Thymus (tissue), 11 donors: ENCODE results near the gene GPRC5B. TPM values are rescaled to one million over a fixed set of nuclear protein-coding genes. Genes with fewer than 3 reads are reported as not detected.

Experiments
- DNase-seq, 9 donors: peaks; one replicate each; pipeline ENCODE4 v3.0.0-alpha.2; 2013; ENCODE audit warnings: low spot score in 9 of 9, low read depth in 6 of 9, missing footprints in 1 of 9
- H3K27ac ChIP-seq, 2 donors: one replicate each; pipeline ENCODE4 v1.5.1; 2013; ENCODE audit warnings: control low read depth in 1 of 2, low read depth in 1 of 2, low read length in 1 of 2, mild to moderate bottlenecking in 1 of 2, moderate library complexity in 1 of 2
- H3K27me3 ChIP-seq, 2 donors: one replicate each; pipeline ENCODE4 v1.5.1; 2013; ENCODE audit warnings: low read length in 1 of 2; ENCODE audit not compliant: control insufficient read depth in 2 of 2, insufficient read depth in 1 of 2
- H3K36me3 ChIP-seq, 2 donors: one replicate each; pipeline ENCODE4 v1.5.1; 2013; ENCODE audit warnings: low read length in 1 of 2, mild to moderate bottlenecking in 1 of 2, moderate library complexity in 1 of 2; ENCODE audit not compliant: control insufficient read depth in 2 of 2, insufficient read depth in 2 of 2
- H3K4me1 ChIP-seq, 2 donors: one replicate each; pipeline ENCODE4 v1.5.1; 2013; ENCODE audit warnings: low read length in 2 of 2; ENCODE audit not compliant: control insufficient read depth in 2 of 2, insufficient read depth in 2 of 2
- H3K4me3 ChIP-seq, 2 donors: one replicate each; pipeline ENCODE4 v1.5.1; 2013; ENCODE audit warnings: low read length in 2 of 2, control low read depth in 1 of 2, mild to moderate bottlenecking in 1 of 2
- H3K9me3 ChIP-seq, 2 donors: one replicate each; pipeline ENCODE4 v1.5.1; 2013; ENCODE audit warnings: low read length in 1 of 2, mild to moderate bottlenecking in 1 of 2; ENCODE audit not compliant: control insufficient read depth in 2 of 2, insufficient read depth in 1 of 2
- WGBS: extraction: QIAGEN DNeasy Blood & Tissue Kit; methylation state at CpG from one replicate; pipeline ENCODE4 v1.1.7; 2013; 5-methylcytosine and 5-hydroxymethylcytosine counted together
- polyA plus RNA-seq: library from polyadenylated mRNA; stranded (reverse); fragments of 200-250 nt; gene quantifications from one replicate; pipeline ENCODE4 v1.2.3, GENCODE V29; 2013
- total RNA-seq: library from RNA; stranded (reverse); fragments of 120-200 nt; gene quantifications from one replicate; pipeline ENCODE4 v1.2.4, GENCODE V29; 2013
- donor health status: healthy.

GPRC5B gene
- total and polyA plus RNA-seq, 2 donors: 1.5 to 7.8 TPM

DNA sequence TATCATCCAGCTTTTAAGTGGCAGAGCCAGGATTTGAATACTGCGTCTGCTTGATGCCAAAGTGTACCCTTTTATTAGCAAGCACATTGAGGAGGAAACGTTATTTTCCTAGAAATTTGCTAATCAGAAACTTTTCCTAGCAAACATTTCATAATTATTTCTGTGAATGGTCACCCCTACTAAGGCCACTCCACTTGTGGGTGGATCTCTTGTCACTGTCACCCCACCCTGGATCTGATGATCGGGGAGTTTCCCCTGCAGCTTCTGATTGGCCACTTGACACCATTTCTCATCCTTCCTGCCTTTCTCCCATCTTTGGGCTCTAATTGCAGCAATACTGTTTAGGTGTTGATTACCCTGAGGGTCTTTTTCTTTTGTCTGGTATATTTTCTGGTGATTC, 35.9 kb downstream of the GPRC5B start:
- no peaks in the 10 kb centered on the region for H3K36me3 ChIP-seq
- 92% methylated on average over 3 of the region's 3 CpGs for WGBS
- H3K27me3 ChIP-seq: no peaks in the 10 kb centered on the region
- H3K4me1 ChIP-seq: no peaks in the 10 kb centered on the region
- no peak for DNase-seq
- no peak overlapping the region for H3K27ac ChIP-seq
- H3K4me3 ChIP-seq: no peak overlapping the region
- no peaks in the 10 kb centered on the region for H3K9me3 ChIP-seq

DNA sequence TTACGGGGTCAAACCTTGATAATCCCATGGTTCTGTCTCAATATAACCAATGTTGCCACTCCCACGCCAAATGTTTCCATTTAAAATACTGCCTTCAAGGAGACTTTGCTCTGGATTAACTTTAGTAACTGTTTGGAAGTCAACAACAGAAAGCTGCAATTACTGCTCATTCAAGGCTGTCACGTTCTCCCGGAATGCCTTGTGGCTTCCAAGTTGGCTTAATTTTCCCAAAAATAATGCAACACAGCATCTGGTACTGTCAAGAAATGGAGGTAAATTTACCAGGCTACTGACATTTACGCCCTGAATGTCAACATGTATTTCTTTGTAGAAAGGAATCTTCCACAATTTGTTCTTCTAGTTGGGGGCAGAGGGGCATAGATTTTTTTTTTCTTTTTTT, 38.2 kb downstream of the GPRC5B start:
- H3K9me3 ChIP-seq: no peaks in the 10 kb centered on the region
- 97% methylated on average over 5 of the region's 5 CpGs for WGBS

GRCh38 chr16:19844945-19845641, 39.6 kb downstream of the GPRC5B start:
- 98% methylated on average over 11 of the region's 11 CpGs for WGBS
- Histone ChIP-seq H3K27me3 (no peaks in the 10 kb centered on the region), H3K27ac (no peak overlapping the region), H3K9me3 (no peaks in the 10 kb centered on the region), H3K4me3 (no peak overlapping the region), H3K36me3 (no peaks in the 10 kb centered on the region), H3K4me1 (no peaks in the 10 kb centered on the region)
- no peak for DNase-seq

More for the DNA sequence above, 38.2 kb downstream of the GPRC5B start:
- Histone ChIP-seq H3K4me3 (no peak overlapping the region), H3K27ac (no peak overlapping the region), H3K36me3 (no peaks in the 10 kb centered on the region), H3K27me3 (no peaks in the 10 kb centered on the region), H3K4me1 (no peaks in the 10 kb centered on the region)
- no peak for DNase-seq

DNA sequence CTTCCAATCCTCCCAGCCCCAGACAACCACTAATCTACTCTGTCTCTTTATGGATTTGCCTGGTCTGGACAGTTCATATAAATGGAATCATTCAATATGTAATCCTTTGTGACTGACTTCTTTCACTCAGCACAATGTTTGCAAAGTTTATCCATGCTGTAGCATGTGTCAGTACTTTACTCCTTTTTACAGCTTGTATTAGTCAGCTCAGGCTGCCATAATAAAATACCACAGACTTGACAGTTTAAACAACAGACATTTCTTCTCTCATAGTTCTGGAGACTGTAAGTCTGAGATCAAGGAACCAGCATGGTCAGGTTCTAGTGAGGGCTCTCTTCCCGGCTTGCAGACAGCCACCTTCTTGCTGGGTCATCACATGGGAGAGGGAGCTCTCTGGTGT, 41.3 kb downstream of the GPRC5B start:
- 97% methylated on average over 1 of the region's 1 CpG for WGBS
- Histone ChIP-seq H3K27me3 (no peaks in the 10 kb centered on the region), H3K36me3 (no peaks in the 10 kb centered on the region), H3K4me3 (no peak overlapping the region), H3K9me3 (no peaks in the 10 kb centered on the region), H3K4me1 (no peaks in the 10 kb centered on the region), H3K27ac (no peak overlapping the region)
- DNase-seq: no peak

GRCh38 chr16:19842426-19843157, 42.1 kb downstream of the GPRC5B start:
- H3K27me3 ChIP-seq: no peaks in the 10 kb centered on the region
- no peak for DNase-seq
- H3K36me3 ChIP-seq: no peaks in the 10 kb centered on the region
- no peaks in the 10 kb centered on the region for H3K9me3 ChIP-seq
- H3K27ac ChIP-seq: no peak overlapping the region
- no peak overlapping the region for H3K4me3 ChIP-seq
- WGBS: 86% methylated on average over 6 of the region's 6 CpGs
- no peaks in the 10 kb centered on the region for H3K4me1 ChIP-seq

- Histone ChIP-seq H3K4me1 (no peaks in the 10 kb centered on the region), H3K36me3 (no peaks in the 10 kb centered on the region), H3K9me3 (no peaks in the 10 kb centered on the region), H3K4me3 (no peak overlapping the region), H3K27me3 (no peaks in the 10 kb centered on the region), H3K27ac (no peak overlapping the region)
- WGBS: 95% methylated on average over 3 of the region's 3 CpGs
- no peak for DNase-seq
These were observed 43.5 kb downstream of the GPRC5B start for GRCh38 chr16:19841184-19841583.

- no peaks in the 10 kb centered on the region for H3K4me1 ChIP-seq
- no peaks in the 10 kb centered on the region for H3K36me3 ChIP-seq
- no peaks in the 10 kb centered on the region for H3K9me3 ChIP-seq
- no peak overlapping the region for H3K4me3 ChIP-seq
- WGBS: 89% methylated on average over 3 of the region's 3 CpGs
- no peaks in the 10 kb centered on the region for H3K27me3 ChIP-seq
- H3K27ac ChIP-seq: no peak overlapping the region
- no peak for DNase-seq
These were observed 44.0 kb downstream of the GPRC5B start for GRCh38 chr16:19840524-19841110.

DNA sequence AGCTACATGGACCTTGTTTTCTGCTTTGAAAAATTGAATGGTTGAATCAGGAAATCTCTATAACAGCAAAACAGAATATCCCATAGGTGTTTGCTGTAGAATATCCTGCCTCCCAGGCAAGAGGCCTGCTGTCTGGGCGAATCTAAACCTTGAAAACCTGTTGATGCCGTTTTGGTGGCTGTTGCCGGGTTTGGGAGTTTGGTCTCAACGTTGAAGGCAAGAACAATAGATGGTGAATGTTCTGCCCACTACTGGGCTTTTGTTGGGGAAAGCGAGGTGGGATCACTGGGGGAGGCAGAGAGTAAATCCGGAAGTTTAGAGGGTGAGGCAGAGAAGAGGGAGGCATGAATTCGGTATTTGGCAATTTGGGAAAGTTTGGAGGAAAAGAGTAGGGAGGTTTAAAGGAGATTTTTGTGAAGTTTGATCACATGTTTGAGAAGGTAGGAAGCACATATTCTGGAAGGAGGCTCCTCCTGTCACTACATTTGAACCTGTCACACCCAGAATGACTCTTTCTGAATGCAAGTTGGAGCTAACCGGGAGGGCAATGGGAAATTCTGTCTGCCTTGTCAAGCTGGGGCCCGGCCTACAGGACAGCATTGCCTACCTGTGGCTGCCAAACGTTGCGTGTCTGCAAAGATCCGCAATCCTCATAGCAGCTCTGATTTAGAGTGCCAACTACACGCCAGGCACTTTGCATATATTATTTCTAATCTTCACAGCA, 46.5 kb downstream of the GPRC5B start:
- Histone ChIP-seq H3K27me3 (no peaks in the 10 kb centered on the region), H3K36me3 (no peaks in the 10 kb centered on the region), H3K27ac (no peak overlapping the region), H3K9me3 (no peaks in the 10 kb centered on the region), H3K4me3 (no peak overlapping the region), H3K4me1 (no peaks in the 10 kb centered on the region)
- no peak for DNase-seq
- 95% methylated on average over 13 of the region's 13 CpGs for WGBS
